Measurements from ENCODE around the gene COTL1.

Gene COTL1

DNA sequence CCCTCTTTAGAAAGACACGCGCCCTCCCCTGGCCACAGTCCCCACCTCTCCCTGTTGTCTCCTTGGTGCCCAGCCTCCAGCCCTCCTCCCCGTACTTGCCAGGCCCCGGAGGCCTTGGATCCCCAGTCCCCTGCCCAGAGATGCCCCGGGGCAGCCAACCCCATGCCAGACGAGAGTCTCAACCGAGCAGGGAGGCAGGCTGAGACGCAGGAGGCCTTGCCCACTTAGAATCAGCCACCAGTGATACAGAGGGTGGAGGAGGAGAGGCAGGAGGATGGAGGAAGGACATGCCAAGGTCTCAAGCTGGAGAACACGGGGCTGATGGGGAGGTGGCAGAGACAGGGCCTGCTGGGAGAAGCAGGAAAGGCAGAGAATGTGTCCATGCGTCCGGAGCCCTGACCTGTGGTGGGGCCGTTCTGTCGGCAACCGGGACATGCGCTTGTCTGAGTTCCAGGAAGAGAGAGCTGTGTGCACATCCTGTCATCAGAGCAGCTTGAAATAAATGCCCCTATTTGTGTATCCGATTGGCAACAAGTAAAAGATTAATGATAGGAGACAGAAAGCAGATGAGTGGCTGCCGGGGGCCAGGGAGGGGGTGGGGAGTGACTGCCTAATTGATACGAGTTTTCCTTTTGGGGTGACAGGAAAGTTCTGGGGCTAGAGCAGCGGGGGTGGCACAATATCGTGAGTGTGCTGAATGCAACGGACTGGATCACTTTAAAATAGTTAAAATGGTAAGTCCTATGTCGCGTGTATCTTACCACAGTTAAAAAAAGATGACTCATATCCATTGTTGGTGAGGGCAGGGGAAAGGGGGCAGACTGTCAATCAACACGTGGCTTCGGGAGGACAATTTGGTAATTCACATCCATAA is 68.7 kb downstream of the COTL1 start:
- DNase-seq (ENCODE audit: low spot score) = no peak

DNA sequence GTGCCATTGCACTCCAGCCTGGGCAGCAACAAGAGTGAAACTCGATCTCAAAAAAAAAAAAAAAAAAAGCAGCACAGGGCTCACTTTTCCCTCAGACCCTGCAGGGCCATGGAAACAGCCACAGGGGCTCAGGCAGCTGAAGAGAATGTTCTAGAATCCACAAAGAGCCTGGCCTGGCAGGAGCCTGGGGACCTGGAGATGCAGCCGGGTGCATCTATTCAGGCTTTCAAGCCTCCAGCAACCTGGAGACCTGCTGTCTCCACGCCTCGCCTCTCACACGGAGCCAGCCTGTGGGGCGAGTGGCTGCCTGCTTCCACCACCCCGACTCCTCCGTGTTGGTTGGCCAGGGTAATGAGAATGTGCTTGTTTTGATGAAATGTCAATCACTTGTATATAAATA is 69.4 kb downstream of the COTL1 start:
- DNase-seq (ENCODE audit: low spot score) = no peak

DNA sequence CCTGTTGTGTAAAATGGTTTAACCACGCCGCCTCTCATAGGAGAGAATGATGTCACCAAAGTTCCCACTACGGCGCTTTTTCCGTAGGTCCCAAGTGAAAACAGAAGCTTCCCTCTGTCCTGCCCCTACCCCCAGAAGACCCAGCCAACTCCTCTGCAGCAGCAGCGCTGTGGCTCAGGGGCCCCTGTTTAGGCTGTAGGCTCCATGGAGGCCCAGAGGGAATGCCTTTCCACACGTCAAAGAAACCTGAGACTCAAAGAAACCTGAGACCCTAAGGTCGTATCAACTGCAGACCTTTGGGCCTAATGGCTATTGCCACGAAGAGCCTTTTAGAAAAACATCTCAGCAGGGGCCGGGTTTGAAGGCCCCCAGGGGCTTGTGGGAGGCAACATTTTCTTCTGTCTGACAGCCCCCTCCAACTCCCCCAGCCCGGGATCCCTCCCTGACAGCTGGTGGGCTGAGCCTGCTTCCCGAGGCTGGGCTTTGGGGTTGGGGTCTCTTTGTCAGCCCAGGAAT is 70.3 kb downstream of the COTL1 start:
- DNase-seq (ENCODE audit: low spot score) = no peak

DNA sequence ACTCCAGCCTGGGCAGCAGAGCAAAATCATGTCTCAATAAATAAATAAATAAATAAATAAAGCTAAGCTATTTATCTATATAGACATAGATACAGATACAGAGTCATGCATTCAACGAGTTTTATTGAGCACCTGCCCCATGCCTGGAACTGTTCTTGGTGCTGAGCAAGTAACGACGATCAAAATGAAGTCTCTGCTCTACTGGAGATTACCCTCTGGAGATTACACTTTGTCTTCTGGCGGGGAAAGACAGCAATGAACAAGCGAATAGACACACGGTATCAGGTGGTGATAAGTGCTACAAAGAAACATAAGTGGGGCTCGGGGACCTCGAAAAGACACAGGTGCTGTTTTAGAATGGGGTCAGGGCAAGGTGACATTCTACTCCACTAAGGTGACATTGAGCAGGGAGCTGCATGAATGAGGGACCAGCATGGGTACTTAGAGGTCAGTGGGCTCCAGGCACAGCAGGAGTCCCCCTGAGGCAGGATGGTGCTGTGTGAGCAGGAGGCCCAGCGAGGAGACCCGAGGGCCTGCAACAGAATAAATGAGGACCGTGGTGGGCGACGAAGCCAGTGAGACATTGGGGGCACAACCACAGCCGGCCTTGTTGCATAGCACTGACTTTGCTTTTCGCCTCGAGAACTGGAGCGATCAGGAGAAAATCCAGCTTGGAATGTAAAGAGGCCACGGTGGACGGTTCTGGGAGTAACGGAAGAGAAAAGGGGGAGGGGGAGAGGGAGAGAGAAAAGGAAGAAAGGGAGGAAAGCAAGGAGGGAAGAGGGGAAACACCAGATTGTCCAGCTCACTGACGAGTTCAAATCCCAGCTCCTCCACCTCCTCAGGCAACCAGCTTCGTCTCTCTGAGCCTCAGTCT is 71.0 kb downstream of the COTL1 start:
- DNase-seq (ENCODE audit: low spot score) = no peak

DNA sequence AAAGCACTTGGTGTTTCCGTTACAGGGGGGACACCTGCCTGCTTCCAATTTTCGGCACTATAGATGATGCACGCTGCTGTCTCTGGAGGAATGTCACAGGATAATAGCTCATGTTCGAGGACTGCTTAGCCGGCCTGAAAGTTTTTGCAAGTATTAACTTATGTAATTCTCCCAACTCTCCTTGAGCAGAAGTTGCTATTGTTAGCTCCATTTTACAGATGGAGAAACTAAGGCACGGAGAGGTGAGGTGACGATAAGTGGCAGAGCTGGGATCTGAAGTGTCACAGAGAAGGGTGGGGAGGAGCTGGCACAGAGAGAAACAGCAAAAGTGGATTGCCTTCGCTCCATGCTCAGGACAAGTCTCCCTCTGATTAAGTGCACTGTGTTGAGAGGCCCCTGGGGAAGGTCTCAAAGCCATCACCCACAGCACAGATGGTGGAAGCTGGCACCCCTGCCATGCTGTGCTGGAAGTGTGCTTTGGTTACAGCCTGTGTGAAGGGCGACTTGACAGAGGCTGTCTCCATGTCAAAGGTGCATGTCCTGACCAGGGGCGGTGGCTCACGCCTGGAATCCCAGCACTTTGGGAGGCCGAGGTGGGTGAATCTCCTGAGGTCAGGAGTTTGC is 72.7 kb downstream of the COTL1 start:
- DNase-seq (ENCODE audit: low spot score) = no peak

DNA sequence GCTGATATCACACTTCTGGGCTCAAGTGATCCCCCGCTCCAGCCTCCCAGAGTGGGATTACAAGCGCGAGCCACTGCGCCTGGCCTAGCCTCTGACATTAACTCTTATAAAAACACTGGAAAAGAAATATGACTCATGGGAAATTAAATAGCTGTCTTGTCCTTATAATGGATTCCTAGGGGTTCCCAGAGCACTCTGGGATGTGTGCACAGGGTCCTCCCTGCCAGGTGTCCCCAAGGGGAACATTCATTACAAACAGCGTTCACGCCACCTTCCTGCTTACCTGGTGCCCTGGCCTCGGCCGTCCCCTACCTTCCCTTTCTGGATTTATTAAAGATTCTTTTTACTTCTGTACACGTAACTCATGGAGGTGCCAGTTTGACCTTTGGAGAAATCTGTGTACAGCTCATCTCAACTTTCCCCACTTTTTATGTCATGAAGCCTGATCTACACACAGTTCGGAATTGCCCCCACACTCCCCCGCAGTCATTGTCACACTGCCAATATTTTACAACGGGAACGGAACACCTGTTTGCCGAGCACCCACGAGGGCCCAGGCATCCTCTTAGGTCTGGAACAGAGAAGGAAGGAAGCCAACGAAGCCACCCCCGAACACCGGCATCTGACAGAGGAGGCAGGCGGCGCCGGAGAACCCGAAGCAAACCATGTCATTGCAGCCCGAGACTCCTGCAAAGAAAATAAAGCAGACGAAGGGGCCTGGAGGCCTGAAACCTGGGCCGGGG is 73.7 kb downstream of the COTL1 start:
- no peak for DNase-seq (ENCODE audit: low spot score)

DNA sequence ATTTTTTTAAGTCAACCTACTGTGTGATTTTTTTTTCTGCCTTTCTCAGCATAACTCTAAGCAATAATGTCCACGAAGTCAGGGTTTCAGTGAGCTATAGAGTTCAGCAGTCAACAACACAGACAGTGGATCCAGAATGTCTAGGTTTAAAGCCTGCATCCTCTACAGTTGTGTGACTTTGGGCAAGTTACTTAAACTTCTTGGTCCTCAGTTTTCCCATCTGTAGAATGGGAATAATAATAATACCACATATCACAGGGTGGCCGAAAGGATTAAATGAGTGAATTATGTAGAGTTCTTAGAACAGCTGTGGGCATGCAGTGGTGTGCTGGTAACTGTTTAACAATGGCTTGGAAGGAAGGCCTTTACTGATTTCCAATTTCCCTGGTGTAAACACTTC is 74.6 kb downstream of the COTL1 start:
- no peak for DNase-seq (ENCODE audit: low spot score)

DNA sequence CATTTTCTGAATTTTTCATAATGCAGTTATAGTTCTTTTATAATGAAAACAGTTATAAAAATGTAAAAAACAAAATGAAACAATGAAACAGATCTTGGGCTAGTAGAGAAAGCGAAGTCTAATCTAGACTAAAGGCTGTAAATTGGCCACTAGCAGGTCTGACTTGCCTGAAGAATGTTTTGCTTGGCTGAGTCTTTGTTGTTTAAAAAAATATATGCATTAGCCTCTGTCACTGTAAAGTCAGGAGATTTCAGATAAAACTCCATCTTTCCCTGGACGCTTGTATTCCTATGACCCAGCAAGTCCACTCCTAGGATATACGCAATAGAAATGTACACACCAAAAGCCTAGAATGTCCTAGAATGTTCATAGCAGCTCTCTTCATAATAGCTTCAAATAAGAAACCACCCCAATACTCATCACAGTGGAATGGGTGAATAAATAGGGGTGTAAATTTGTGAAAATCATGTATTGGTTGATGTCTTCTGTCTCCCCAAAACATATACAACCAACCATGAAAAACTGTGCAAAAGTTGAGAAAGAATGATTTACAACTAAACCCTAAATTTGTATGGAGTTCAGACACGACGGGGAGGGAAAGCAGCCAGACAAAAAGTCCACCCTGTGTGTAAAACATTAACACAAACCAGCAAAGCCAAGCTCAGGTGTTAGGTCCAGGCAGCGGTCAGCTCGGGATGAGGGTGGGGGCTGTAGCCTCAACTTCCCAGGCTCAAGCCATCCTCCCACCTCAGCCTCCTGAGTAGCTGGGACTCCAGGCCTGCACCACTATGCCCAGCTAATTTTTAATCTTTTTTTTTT is 75.7 kb downstream of the COTL1 start:
- no peak for DNase-seq (ENCODE audit: low spot score)

DNA sequence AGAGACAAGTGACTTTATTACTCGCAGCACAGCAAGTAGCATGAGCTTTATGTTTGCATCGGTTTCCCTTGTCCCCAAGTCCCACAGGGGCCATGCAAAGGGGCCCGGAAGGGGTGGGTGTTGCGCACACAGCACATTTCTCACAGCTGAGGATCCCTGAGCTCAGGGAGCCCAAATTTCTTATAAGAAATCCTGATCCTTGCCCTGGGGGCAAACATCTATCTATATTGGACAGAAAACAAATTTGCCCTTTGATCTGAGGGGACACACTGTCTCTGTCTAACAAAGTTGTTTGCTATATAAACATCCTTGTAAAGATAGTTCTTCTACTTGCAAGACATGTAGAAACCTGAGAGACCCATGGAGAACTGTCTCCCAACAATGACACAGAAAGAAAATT is 77.7 kb downstream of the COTL1 start:
- no peak for DNase-seq (ENCODE audit: low spot score)

DNA sequence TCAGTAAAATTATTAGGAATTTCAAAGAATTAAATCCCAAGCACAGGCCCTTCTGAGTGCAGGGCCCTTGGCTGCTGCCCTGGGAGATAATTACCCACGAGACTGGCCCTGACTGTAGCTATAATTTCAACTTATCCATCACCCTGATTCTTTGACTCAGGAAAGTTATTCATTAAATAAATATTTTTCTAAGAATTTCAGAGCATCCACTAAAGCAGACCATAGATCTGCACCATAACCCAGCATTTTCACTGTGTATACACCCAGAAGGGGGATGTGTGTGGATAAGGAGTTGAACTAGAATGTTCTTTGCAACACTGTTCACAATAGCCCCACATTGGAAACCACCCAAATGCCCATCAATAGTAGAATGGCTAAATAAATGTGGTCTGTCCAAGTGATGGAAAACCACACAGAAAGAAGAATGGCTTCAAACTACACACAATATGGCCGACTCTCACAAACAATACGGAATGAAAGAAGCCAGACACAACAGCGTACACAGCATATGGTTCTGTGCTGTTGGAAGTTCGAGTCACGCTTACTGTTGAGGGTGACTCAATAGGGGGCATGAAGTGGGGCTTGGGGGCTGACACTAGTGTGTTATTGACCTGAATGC is 79.5 kb downstream of the COTL1 start:
- DNase-seq (ENCODE audit: low spot score) = no peak

DNA sequence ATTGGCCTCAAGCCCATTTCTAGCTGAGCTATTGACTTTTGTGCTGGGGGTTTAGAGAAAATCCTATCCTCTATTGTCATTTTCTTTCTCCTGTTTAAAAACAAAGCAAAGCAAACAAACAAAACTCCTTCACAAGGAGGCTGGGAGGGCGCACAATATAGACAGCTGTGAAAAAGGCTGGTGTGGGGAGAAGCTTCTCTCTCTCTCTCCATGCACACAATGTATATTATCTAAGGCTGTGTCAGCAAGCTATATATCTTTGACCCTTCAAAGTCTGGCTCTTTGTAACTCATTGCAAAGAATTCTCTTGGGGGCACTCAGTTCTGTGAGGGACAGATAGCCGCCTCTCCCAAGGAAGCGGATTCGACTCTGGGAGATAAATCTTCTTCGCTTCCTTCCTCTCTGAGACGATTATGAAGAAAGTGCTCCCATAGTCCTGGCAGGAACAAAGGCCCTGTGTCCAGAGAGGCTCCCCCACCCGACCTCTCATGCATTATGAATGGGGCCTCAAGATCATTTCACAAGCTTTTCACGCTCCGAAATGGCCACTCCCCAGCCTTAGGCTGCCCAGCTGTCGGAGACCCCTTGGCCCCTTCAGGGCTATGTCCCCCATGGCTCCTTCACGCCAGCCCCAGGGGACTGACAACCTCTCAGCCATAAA is 80.3 kb downstream of the COTL1 start:
- DNase-seq (ENCODE audit: low spot score) = no peak

DNA sequence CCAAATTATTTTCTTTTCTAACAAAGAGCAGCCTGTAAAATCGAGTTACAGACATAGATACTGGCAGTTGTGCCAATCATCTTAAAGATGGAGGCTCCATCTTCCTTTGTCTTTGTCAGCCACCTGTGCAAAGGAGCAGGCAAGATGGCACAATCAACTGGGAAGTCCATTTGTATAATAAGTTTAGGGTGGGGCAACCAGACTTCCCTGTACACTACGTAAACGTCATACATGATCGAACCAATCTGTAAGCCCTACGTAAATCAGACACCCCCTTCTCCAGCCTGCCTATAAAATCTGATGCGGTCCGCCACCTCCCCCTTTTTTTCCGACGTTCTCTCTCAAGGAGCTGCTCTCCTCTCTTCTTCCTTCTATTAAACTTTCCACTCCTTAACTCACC is 82.0 kb downstream of the COTL1 start:
- DNase-seq (ENCODE audit: low spot score) = no peak

DNA sequence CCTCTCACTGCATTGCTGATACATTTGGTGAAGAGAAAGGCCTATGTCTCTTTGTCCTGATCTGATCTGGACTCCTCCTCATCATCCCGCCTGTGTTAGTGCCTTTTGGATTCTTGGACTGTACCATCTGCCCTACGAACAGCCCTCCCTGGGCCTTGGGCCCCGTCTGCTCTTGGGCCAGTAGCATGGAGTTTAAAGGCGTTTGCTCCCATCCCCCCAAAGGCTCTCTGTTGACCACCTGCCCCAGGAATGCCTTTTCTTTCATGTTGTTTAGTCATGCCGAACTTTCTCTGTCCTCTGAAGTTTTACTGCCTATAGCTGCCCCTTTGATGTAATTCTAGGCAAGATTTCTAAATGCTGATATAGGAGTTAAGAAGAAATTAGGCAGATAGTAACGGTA is 82.5 kb downstream of the COTL1 start:
- no peak for DNase-seq (ENCODE audit: low spot score)

DNA sequence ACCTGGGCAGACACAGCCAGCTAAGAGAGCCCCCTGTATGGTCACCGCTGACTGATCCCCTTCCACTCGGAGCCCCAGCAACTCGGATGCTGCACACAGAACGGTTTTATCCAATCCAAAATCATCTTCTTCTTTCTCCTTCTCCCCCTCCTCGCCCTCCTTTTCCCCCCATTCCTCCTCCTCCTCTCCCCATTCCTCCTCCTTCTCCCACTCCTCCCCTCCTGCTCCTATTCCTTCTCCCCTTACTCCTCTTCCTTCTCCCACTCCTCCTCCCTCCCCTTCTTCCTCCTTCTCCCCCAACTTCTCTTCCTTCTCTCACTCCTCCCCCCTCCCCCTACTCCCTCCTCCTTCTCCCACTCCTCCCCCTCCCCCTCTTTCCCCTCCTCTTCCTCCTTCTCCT is 83.1 kb downstream of the COTL1 start:
- DNase-seq (ENCODE audit: low spot score) = no peak

DNA sequence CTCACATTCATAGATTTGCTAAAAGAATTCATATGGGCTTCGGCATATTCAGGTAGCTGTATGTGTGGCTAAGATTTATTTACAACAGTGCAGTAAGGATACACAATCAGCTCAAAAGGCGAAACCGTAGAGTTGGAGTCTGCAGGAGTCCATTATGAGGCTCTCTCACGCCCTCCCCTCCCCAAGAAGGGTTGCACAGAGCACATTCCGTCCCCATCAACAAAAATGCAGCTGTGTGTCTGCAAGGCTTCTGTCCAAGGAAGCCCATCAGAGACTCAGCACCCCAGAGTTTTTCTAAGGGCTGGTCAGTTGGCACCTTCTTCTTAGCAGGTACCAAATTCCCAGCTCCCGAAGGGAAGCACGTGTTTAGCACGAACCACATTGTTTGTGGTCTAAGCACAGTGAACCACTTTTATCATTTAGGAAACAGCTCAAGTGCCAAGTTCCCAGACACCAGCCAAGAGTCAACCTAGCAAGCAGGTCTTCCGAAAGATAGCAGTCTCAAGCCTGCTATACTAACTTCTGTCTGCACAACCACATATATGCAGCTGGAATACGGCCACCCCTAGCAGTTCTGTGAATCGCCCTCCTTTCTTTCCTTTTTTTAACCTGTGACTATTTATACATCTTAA is 84.9 kb downstream of the COTL1 start:
- DNase-seq (ENCODE audit: low spot score) = no peak

DNA sequence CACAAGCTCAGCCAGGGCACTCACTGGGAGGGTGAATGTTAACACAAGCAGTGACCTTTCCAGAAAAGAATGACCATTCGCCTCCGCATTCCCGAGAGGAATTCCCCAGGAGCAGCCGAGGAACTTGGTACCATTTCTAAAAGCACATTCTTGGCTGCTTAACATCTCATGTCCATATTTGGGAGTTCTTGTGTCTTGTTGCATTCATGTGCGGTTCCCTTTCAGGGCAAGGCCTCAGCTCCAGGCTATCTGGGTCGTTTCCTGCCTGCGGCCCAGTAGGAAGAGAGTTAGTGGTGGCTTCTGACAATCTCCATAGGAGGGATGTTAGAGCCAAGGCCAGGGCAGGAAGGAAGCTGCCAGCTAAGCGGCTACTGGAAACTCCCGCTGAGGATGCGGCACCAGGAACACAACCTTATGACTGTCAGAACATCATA is 85.6 kb downstream of the COTL1 start:
- no peak for DNase-seq (ENCODE audit: low spot score)

DNA sequence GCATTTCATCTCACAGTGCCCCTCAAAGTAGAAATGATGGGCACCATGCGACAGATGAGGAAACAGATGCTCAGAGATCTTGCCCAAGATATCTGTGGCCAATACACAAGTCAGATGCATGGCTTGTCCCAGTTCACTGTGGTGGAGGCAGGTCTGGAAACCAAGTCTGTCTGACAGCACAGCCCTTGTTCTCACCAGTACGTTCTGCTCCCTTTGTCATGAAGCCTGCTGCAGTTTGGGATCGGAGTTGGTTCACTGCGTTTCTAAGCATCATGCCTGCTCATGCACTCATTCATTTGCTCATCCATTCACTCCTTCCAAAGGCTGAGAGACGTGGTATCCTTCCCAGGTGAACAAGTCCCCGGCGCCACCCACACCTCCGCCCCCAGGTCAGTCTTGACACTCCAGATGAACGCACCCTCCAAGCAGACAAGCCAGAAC is 86.2 kb downstream of the COTL1 start:
- no peak for DNase-seq (ENCODE audit: low spot score)

DNA sequence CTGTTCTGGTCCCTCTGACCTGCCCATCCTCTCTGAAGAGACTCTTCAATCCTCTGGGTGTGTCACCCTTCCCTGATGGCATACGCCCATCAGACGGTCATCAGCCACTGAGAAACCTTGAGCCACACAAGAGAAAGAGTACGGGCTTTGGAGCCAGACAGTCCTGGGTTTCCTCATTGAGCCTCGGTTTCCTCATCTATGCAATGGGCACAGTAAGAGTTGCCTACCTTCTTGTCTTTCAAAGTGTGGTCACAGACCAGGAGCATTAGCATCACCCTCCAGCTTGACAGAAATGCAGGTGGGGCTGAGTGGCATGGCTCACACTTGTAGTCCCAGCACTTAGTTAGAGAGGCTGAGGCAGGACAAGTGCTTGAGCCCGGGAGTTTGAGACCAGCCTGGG is 87.3 kb downstream of the COTL1 start:
- DNase-seq (ENCODE audit: low spot score) = no peak

DNA sequence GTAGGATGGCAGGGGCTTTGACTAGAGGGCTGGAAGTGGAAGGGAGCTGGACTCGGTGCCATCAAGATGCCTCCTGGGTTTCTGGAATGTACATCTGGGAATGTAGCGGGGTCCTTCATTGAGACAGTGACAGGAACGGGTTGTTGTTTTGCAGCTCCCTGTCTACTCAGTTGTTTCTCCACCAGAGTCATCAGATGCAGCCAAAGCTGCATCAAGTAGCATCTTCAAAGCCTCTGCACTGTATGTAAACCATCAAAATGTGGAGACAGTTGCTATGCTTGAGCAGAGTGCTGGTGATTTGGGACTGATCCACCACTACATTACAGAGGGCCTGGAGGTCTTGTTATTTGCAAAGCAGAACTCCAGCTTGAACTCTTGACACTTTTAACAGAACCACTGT is 88.3 kb downstream of the COTL1 start:
- DNase-seq (ENCODE audit: low spot score) = no peak

All from HuH-7 (cell line).